Measurements from ENCODE around the gene SLC35F4. TPM values are rescaled to one million over a fixed set of nuclear protein-coding genes. Genes with fewer than 3 reads are reported as not detected.

SLC35F4 gene
- total and polyA plus RNA-seq, 12 donors, result not detected

GRCh38 chr14:57796556-57796955 lies 69.3 kb downstream of the SLC35F4 start:
- intact Hi-C loops (cut with DNase I), result no loop called here
- H3K9me3 ChIP-seq, result peaks cover 0 to 12% (median 0%) of the 10 kb centered on the region in 11 donors
- no peaks in the 10 kb centered on the region for H3K36me3 ChIP-seq
- TF ChIP-seq CTCF (IDR thresholded peaks at IDR 0.05), result no peak
- H3K27me3 ChIP-seq, result no peaks in the 10 kb centered on the region
- no peaks in the 10 kb centered on the region for H3K4me1 ChIP-seq
- ATAC-seq (no peak), DNase-seq (no peak)
- no peak overlapping the region for H3K4me3 ChIP-seq
- H3K27ac ChIP-seq, result no peak overlapping the region

DNA sequence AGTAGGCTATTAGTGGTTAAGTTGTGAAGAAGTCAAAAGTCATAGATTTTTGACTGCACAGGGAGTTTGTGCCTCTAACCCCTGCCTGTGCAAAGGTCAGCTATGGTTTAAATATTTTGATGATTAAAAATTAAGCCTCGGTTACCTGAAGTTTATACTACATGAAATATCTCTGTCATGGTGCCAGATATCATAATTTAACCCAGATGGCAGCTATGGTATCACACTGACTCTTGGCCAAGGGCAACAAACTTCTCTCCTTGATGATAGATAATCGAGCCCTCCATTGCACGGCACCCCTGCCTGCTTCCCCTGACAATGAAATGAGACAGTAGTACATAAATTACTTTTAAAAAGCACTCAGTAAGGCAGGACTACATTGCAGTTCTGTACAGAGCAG lies 80.8 kb downstream of the SLC35F4 start:
- Histone ChIP-seq H3K4me3 (no peak overlapping the region), H3K27ac (no peak overlapping the region), H3K9me3 (peaks cover 0 to 57% (median 6%) of the 10 kb centered on the region in 11 donors), H3K4me1 (no peaks in the 10 kb centered on the region), H3K27me3 (no peaks in the 10 kb centered on the region), H3K36me3 (no peaks in the 10 kb centered on the region)
- ATAC-seq (no peak), DNase-seq (no peak)
- 50 to 66% methylated on average over 3 of the region's 3 CpGs for WGBS, 2 donors
- intact Hi-C loops (cut with DNase I), result no loop called here
- TF ChIP-seq CTCF (IDR thresholded peaks at IDR 0.05), result no peak

GRCh38 chr14:57771801-57772200 lies 94.1 kb downstream of the SLC35F4 start:
- no peaks in the 10 kb centered on the region for H3K36me3 ChIP-seq
- TF ChIP-seq CTCF (IDR thresholded peaks at IDR 0.05), result no peak
- peaks cover 0 to 8% (median 0%) of the 10 kb centered on the region in 7 donors for H3K27me3 ChIP-seq
- H3K4me3 ChIP-seq, result no peak overlapping the region
- intact Hi-C loops (cut with DNase I), result no loop called here
- no peaks in the 10 kb centered on the region for H3K4me1 ChIP-seq
- no peak overlapping the region for H3K27ac ChIP-seq
- H3K9me3 ChIP-seq, result peaks cover 0 to 10% (median 0%) of the 10 kb centered on the region in 11 donors
- ATAC-seq (no peak), DNase-seq (no peak)
- 80 to 88% methylated on average over 4 of the region's 4 CpGs for WGBS, 2 donors

- Histone ChIP-seq H3K9me3 (no peaks in the 10 kb centered on the region), H3K27ac (no peak overlapping the region), H3K27me3 (peaks cover 0 to 8% (median 0%) of the 10 kb centered on the region in 7 donors), H3K4me1 (no peaks in the 10 kb centered on the region), H3K36me3 (no peaks in the 10 kb centered on the region), H3K4me3 (no peak overlapping the region)
- no peak for ATAC-seq
- WGBS, 2 donors, result 66 to 72% methylated on average over 5 of the region's 5 CpGs
- TF ChIP-seq CTCF (IDR thresholded peaks at IDR 0.05), result no peak
- no peak for DNase-seq
- intact Hi-C loops (cut with DNase I), result no loop called here
These were observed 95.9 kb downstream of the SLC35F4 start for GRCh38 chr14:57769863-57770523.

Data from heart right ventricle (tissue), 16 donors.